ENCODE measurements around the gene GPC3. TPM values are rescaled to one million over a fixed set of nuclear protein-coding genes. Genes with fewer than 3 reads are reported as not detected.

Gene GPC3
- total and polyA plus RNA-seq, 2 donors (not counting 3 experiments of a cell fraction or from before 2014, with no cell fraction given): not detected

- TF ChIP-seq EZH2 (IDR thresholded peaks at IDR 0.05; ENCODE audit: borderline replicate concordance, low read depth, low read length, severe bottlenecking) (no peak), GATA2 (IDR thresholded peaks at IDR 0.05; ENCODE audit: insufficient read depth, insufficient read length, low read depth, low read length) (no peak), JUN (IDR thresholded peaks at IDR 0.05; ENCODE audit: borderline replicate concordance, insufficient read depth, insufficient read length, low read depth) (no peak), POLR2A (IDR thresholded peaks at IDR 0.05; ENCODE audit: low read depth, low read length) (no peak), MYC (IDR thresholded peaks at IDR 0.05; ENCODE audit: low read depth, low read length) (no peak), FOS (IDR thresholded peaks at IDR 0.05; ENCODE audit: borderline replicate concordance, insufficient read depth, low read length) (no peak), CTCF (IDR thresholded peaks at IDR 0.05; ENCODE audit: extremely low read depth in 1 of 2, insufficient read depth in 1 of 2, low read depth in 1 of 2, low read length in 2 of 2) (no peak), MAX (IDR thresholded peaks at IDR 0.05; ENCODE audit: insufficient read depth, insufficient read length) (no peak), POLR2AphosphoS5 (IDR thresholded peaks at IDR 0.05; ENCODE audit: insufficient read depth, low read depth, low read length) (no peak)
- no TSS peak for BruUV-seq (replicated peaks)
- POLR2A ChIA-PET: no interaction called here
- dilution Hi-C loops (cut with MboI; ENCODE audit: extremely low pct_ligation_motif_present, low sequenced_read_pairs) (no loop called here), intact Hi-C loops (cut with micrococcal nuclease) (no loop called here)
- Histone ChIP-seq H3K4me1 (ENCODE audit: control insufficient read depth, extremely low read depth, insufficient read depth, low read length) (no peaks in the 10 kb centered on the region), H3K4me2 (ENCODE audit: insufficient read depth, low read length) (no peak overlapping the region), H3K9me1 (replicated peaks; ENCODE audit: control insufficient read depth, extremely low read depth, insufficient read depth, low read length) (no peaks in the 10 kb centered on the region), H3K9ac (replicated peaks; ENCODE audit: extremely low read depth, insufficient read depth, low read length) (no peak overlapping the region), H3K27me3 (ENCODE audit: control insufficient read depth in 2 of 2, insufficient read depth in 2 of 2, low read length in 2 of 2) (no peaks in the 10 kb centered on the region), H3K27ac (ENCODE audit: insufficient read depth, low read depth, low read length) (no peak overlapping the region), H3K79me2 (ENCODE audit: control insufficient read depth, insufficient read depth, low read length) (no peaks in the 10 kb centered on the region), H2AFZ (ENCODE audit: low read depth, low read length) (no peak overlapping the region), H3K36me3 (ENCODE audit: control insufficient read depth in 2 of 2, extremely low read depth in 1 of 2, insufficient read depth in 2 of 2, low read length in 2 of 2) (no peaks in the 10 kb centered on the region), H3K4me3 (replicated peaks in 1 of 3; ENCODE audit: insufficient read depth in 1 of 3, low read depth in 1 of 3, low read length in 3 of 3) (no peak overlapping the region), H4K20me1 (replicated peaks; ENCODE audit: control insufficient read depth, extremely low read depth, insufficient read depth, low read length) (no peaks in the 10 kb centered on the region), H3K9me3 (replicated peaks; ENCODE audit: control insufficient read depth, insufficient read depth, low read length) (no peaks in the 10 kb centered on the region)
- CTCF ChIA-PET: no interaction called here
- no peak for DNase-seq (ENCODE audit: low read depth, low spot score)
- no peak for FAIRE-seq
Observed at GRCh38 chrX:133966199-133966598, 19.2 kb downstream of the GPC3 start.
